DOHH2 (cell line): Measurements from ENCODE around the gene LNP1.

Experiments used
- H3F3A ChIP-seq: fragments of 200-600 bp; sonication (generic), shearing (Covaris generic); 2 replicates; pipeline ENCODE4 v1.6.0; 2016; ENCODE audit warnings: antibody characterized with exemption, mild to moderate bottlenecking; ENCODE audit not compliant: control insufficient read depth, insufficient read depth
- H3K27ac ChIP-seq: fragments of 200-600 bp; sonication (generic); 2 replicates; pipeline ENCODE4 v1.5.1; 2014; ENCODE audit warnings: low read depth, mild to moderate bottlenecking, low read length, moderate library complexity
- H3K27me3 ChIP-seq: fragments of 200-600 bp; sonication (generic); 2 replicates; pipeline ENCODE4 v1.6.1; 2014; ENCODE audit warnings: mild to moderate bottlenecking, low read length, mixed read lengths; ENCODE audit not compliant: control insufficient read depth
- H3K36me3 ChIP-seq: fragments of 200-600 bp; sonication (generic); 2 replicates; pipeline ENCODE4 v1.6.1; 2014; ENCODE audit warnings: mild to moderate bottlenecking, low read length, moderate library complexity, mixed read lengths; ENCODE audit not compliant: control insufficient read depth
- H3K4me1 ChIP-seq: fragments of 200-600 bp; sonication (generic); 2 replicates; pipeline ENCODE4 v1.6.1; 2014; ENCODE audit warnings: mild to moderate bottlenecking, low read length, mixed read lengths; ENCODE audit not compliant: control insufficient read depth
- H3K4me2 ChIP-seq: fragments of 200-600 bp; sonication (generic); 2 replicates; pipeline ENCODE4 v1.6.0; 2014; ENCODE audit warnings: mild to moderate bottlenecking, low read length, moderate library complexity
- H3K4me3 ChIP-seq: fragments of 200-600 bp; sonication (generic); 2 replicates; pipeline ENCODE4 v1.5.1; 2014; ENCODE audit warnings: mild to moderate bottlenecking, low read length, mixed read lengths
- H3K79me2 ChIP-seq: fragments of 200-600 bp; sonication (generic); 2 replicates; pipeline ENCODE4 v1.6.1; 2014; ENCODE audit warnings: mild to moderate bottlenecking, low read length, mixed read lengths; ENCODE audit not compliant: control insufficient read depth
- H3K9me2 ChIP-seq: fragments of 200-600 bp; sonication (generic); replicated peaks from 2 replicates; pipeline ENCODE4 v1.6.1; 2014; ENCODE audit warnings: mild to moderate bottlenecking, low read length, mixed read lengths; ENCODE audit not compliant: control insufficient read depth
- H3K9me3 ChIP-seq: fragments of 200-600 bp; sonication (generic); 2 replicates; pipeline ENCODE4 v1.6.1; 2014; ENCODE audit warnings: antibody characterized with exemption, low read length, mixed read lengths; ENCODE audit not compliant: control insufficient read depth, insufficient read depth
- H4K20me1 ChIP-seq: fragments of 200-600 bp; sonication (generic); 2 replicates; pipeline ENCODE4 v1.6.0; 2014; ENCODE audit warnings: low read depth, mild to moderate bottlenecking, antibody characterized with exemption, low read length, moderate library complexity; ENCODE audit not compliant: control insufficient read depth, insufficient read depth
- EZH2phosphoT487 ChIP-seq: fragments of 200-600 bp; sonication (generic); IDR thresholded peaks from 2 replicates; pipeline ENCODE4 v1.6.1; 2017; ENCODE audit warnings: borderline replicate concordance, mild to moderate bottlenecking, antibody characterized with exemption, low read length, moderate library complexity, mixed read lengths
- TF ChIP-seq, protein P1 (sequence below): fragments of 200-600 bp; sonication (generic); IDR thresholded peaks from one replicate; pipeline ENCODE4 v1.5.1; 2014; ENCODE audit warnings: antibody characterized with exemption, mild to moderate bottlenecking, low read depth, low read length; ENCODE audit not compliant: poor library complexity, severe bottlenecking

Gene LNP1

DNA sequence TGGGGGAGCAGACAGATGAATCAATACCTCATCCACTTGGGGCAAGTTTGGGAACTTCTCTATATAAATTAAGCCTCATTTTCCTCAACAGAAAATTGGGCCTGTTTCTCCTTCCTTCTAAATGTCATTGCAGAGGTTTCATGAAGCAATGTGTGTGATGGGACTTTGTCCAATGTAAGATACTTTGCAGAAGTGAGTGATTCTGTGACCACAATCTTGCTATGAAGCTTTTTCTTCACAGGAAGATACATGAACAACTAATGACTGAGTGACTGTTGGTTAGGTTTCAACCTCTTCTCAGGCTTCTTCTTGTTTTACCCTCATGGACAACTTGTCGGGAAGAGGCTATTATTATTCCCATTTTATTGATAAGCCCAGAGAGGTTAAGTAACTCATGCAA lies 102.1 kb downstream of the LNP1 start:
- no peak overlapping the region for H3K27ac ChIP-seq
- H3K79me2 ChIP-seq = no peaks in the 10 kb centered on the region
- no peak for TF ChIP-seq EZH2phosphoT487
- TF ChIP-seq, protein P1, sequence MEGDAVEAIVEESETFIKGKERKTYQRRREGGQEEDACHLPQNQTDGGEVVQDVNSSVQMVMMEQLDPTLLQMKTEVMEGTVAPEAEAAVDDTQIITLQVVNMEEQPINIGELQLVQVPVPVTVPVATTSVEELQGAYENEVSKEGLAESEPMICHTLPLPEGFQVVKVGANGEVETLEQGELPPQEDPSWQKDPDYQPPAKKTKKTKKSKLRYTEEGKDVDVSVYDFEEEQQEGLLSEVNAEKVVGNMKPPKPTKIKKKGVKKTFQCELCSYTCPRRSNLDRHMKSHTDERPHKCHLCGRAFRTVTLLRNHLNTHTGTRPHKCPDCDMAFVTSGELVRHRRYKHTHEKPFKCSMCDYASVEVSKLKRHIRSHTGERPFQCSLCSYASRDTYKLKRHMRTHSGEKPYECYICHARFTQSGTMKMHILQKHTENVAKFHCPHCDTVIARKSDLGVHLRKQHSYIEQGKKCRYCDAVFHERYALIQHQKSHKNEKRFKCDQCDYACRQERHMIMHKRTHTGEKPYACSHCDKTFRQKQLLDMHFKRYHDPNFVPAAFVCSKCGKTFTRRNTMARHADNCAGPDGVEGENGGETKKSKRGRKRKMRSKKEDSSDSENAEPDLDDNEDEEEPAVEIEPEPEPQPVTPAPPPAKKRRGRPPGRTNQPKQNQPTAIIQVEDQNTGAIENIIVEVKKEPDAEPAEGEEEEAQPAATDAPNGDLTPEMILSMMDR = no peak
- H3K36me3 ChIP-seq = no peaks in the 10 kb centered on the region
- no peaks in the 10 kb centered on the region; the same call in 1 of the 2 replicates for H3K9me2 ChIP-seq
- no peaks in the 10 kb centered on the region for H4K20me1 ChIP-seq
- H3K4me1 ChIP-seq = no peaks in the 10 kb centered on the region
- H3K27me3 ChIP-seq = no peaks in the 10 kb centered on the region
- no peaks in the 10 kb centered on the region for H3K9me3 ChIP-seq
- H3K4me3 ChIP-seq = no peak overlapping the region
- no peak overlapping the region for H3K4me2 ChIP-seq
- H3F3A ChIP-seq = no peaks in the 10 kb centered on the region
